Measurements from ENCODE around the gene SENP8.

DNA sequence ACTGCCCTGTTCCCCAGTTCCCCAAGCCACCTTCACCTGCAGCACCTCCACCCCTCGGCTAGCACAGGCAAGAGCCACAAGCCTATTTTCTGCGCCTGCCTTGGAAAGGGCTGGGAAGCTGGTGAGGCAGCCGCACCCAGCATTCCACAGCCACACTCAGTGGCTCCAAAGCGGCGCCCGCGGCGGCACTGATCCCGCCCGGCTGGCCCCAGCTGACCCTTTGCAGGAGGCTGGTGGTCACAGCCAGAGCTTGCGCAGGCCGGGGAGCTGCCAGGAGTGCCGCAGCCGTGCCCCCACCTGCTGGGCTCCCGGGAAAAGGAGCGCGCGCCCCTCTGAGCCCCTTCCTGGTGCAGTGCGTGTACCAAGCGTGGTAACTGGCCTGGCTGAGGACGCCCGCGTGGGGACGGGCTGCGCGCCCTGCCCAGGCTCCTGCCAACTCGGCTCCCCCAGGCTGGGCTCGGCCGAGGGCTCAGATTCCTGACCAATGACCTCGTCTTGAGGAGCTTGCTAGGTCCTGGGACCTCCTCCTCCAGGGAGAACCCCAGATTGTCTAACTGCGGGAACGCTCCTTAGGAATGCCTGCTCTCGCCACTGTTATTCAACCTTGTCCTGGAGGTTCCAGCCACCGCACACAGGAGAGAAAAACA, 66.1 kb downstream of the SENP8 start:
- TF ChIP-seq CTCF (IDR thresholded peaks at IDR 0.05; ENCODE audit: poor library complexity) (no peak), EZH2phosphoT487 (IDR thresholded peaks at IDR 0.05; ENCODE audit: low read depth, severe bottlenecking, unreplicated experiment) (no peak)

Measured in hepatocyte (in vitro differentiated cells).